Amygdala (tissue), 56 donors: Measurements from ENCODE around the gene ESRRA.
A peak's percentile ranks its signal among the peaks of the same experiment; 100 is the strongest.

Source experiments
- DNase-seq, 56 donors: peaks; one replicate each; lab custom pipeline; 2025; lab: John Stamatoyannopoulos, UW

Gene ESRRA

DNA sequence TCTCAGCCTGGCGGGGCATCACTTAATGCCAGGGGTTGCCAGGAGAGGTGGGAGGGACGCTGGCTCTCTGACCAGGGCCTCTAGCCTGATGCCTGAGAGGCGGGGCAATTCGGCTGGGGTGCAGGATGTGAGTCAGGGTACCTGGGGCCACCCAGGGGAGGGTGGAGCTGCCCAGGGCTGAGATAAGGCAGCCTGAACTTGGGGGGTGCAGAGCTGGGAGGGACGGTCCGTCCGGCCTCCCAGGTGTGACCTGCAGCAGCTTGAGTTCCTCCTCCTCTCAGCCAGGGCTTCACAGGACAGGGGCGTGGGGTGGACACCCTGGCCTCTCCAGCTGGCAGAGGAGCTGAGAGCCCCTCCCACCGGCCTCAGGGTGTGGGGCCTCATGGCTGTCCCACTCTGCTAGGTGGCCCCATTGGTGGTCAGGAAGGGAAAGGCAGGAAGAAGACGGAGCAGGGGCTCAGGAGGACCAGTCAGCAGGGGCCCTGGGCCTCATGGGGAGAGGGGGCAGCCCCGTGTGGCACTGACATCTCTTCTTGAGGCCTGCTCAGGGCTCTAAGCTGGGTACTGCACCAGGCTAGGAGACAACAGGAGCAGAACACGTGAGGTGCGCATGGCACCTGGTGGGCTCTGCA, 52.7 kb downstream of the ESRRA start:
- peak in 1 of 56 donors; percentile 14 for DNase-seq

DNA sequence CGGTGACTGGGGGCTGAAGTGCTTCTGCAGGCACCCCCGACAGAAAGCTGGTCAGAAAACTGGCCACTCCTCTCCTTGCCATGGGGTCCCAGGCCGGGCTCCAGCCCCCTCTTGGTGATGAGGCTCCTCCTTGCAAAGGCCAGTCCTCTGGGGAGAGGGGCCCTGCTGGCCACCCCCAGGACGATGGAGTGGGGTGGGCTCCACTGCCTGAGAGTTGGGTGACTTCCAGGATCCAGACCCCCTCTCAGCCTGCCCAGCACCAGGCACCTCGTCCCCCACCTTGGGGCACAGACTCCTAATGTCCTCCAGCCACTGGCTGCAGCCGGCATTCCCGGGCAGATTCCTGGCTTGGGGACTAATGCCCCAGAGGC, 53.2 kb downstream of the ESRRA start:
- DNase-seq, result peak in 1 of 56 donors; percentile 55

DNA sequence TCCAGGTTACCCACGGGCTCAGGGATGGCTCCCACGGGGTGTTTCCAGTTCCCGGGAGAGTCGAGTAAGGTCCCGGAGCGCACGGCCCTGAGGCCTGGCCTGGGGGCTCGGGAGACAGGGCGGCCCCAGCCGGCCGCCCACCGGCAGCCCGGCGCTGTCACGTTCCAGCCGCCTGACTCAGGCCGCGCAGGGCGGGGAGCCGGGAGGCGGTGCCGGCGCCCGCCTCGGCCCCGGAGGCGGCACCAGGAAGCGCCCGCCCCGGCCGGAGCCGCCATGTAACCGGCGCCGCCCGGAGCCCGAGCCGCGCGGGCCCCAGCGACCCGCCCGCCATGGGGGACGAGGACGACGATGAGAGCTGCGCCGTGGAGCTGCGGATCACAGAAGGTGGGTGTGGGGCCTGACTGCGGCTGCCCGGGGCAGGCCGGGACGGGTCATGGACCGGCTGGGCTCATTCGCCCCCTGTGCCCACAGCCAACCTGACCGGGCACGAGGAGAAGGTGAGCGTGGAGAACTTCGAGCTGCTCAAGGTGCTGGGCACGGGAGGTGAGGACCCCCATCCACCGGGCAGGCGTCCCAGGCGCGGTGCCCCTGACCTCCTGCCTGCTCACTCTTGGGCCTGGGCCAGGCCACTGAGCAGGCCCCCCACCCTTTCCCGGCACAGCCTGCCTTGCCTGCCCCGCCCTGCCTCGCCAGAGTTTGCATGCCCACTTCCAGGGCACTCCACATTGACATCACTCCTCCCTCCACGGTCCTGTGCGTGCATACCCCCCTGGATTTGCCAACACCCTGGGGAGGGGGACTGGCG, 53.8 kb downstream of the ESRRA start, which contains the start of gene RPS6KA4:
RPS6KA4 (plus strand) TSS at position 256 of the 805 bp plus-strand sequence; CDS start at position 330, 74 bp downstream.
- peak in 34 of 56 donors; percentile 12 to 80 (median 45) for DNase-seq

DNA sequence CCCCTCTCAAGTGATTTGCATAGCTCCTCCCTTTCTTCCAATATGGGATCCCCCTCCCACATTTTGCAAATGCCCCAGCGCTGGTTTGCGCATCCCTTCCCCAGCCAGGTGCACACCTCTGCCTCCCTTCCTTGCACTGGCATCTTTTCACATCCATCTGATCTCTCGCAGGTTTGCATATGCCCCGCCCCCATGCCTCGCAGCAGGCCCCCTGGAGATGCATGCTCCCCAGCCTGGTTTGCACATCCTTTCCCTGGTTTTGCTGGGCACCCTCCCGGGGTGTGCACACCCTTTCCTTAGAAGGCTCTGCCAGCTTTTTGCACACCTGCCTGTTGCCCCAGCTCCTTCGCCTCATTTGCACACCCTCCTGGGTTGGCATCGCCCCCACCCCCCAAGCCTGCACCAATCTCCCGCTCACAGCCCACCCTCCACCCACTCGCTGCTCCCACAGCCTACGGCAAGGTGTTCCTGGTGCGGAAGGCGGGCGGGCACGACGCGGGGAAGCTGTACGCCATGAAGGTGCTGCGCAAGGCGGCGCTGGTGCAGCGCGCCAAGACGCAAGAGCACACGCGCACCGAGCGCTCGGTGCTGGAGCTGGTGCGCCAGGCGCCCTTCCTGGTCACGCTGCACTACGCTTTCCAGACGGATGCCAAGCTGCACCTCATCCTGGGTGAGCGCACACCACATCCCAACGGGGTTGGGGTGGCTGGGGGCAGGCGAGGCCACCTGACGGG, 54.6 kb downstream of the ESRRA start:
- peak in 14 of 56 donors; percentile 20 to 63 (median 37) for DNase-seq

DNA sequence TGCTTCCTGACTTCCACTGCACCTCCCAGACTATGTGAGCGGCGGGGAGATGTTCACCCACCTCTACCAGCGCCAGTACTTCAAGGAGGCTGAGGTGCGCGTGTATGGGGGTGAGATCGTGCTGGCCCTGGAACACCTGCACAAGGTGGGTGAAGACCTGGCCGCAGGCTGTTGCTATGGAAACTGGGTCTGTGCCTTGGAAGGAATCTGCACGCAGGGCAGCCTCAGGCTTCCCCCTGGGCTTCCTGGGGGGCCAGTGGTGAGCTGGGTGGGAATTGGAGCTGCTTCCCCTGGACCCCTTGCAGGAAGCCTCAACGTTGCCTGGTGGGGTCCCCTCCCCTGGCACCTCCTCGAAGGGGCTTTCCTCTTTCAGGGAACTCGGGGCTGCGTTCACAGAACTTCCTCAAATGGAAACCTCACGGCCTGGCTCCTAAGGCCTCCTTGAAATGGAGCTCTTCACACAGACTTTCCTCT, 55.2 kb downstream of the ESRRA start:
- DNase-seq, result no peak

DNA sequence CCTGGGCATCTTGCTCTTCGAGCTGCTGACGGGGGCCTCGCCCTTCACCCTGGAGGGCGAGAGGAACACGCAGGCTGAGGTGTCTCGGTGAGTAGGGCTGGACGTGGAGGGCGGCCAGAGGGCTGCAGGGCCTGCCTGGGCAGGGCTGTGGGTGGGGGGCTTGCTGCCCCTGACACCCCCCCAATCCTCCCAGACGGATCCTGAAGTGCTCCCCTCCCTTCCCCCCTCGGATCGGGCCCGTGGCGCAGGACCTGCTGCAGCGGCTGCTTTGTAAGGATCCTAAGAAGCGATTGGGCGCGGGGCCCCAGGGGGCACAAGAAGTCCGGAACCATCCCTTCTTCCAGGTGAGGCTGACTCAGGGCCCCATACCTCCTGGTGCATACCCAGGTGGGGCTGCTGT, 56.3 kb downstream of the ESRRA start:
- DNase-seq, result no peak

DNA sequence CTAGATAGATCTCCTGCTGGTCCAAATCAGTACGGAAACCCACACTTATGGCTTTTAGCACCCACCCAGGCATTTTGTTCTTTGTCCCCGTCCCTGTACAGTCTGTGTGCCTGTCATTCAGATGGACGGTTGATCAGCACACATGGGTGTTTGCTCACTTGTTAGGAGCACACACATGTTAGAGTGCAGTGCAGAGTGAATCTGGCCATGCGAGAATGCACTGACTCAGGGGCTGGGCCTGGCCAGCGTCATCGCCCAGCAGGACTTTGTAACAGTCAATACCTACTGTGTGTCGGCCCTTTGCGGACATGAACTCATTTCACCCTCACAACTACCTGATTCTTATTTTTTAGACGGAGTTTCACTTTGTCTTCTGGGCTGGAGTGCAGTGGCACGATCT, 57.0 kb downstream of the ESRRA start:
- DNase-seq, result no peak

DNA sequence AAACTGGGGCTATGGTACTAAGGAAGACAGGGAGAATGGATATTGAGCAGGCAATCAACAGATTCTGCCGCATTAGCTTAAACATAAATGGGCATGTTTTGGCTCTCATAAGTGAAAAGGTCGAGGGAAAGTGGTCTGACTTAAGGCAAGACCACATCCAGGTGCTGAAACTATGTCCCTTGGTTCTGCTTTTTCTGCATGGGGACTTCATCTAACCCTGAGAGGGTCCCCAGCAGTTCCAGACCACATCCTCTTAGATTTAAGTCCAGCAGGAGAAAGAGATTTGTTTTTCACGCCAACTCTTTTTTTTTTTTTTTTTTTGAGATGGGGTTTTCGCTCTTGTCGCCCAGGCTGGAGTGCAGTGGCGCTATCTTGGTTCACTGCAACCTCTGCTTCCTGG, 59.1 kb downstream of the ESRRA start:
- DNase-seq, result no peak

DNA sequence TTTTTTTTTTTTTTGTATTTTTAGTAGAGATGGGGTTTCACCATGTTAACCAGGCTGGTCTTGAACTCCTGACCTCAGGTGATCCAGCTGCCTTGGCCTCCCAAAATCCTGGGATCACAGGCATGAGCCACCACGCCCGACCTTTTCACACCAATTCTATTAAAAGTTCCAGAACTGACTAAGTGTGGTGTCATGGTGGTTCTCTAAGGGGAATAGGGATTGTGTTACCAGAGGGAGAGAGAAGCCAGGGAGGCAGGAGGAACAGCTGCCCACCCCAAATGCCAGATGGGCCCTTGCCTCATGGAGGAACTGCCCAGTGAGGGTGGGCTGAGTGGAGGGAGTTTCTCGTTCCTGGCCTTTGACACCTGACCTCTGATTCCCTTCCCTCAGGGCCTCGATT, 59.6 kb downstream of the ESRRA start:
- DNase-seq, result no peak
